K562 (cell line): ENCODE results near the gene INSL3. TPM values are rescaled to one million over a fixed set of nuclear protein-coding genes. Genes with fewer than 3 reads are reported as not detected.

ENCODE experiments used
- CBX3 ChIP-seq, 2 experiments: IDR thresholded peaks; 1 replicate in 1 of 2; 2 replicates in 1 of 2; pipeline ENCODE4 v1.6.1; 2012; ENCODE audit warnings: inconsistent platforms in 2 of 2, low read length in 2 of 2, borderline replicate concordance in 1 of 2, control low read depth in 1 of 2
- CEBPB ChIP-seq: fragments of 450-650 bp; IDR thresholded peaks from 2 replicates; pipeline ENCODE4 v1.6.1; 2016; ENCODE audit warnings: missing genetic modification characterization, missing compliant biosample characterization
- FOXK2 ChIP-seq, 2 experiments: fragments of 450-650 bp; IDR thresholded peaks in 1 of 2; conservative IDR thresholded peaks in 1 of 2; 2 replicates each; pipeline ENCODE4 v1.6.1; 2016; ENCODE audit warnings: low read depth in 2 of 2, mild to moderate bottlenecking in 1 of 2
- MAZ ChIP-seq, 2 experiments: fragments of 450-650 bp in 1 of 2; sonication (generic) in 1 of 2; formaldehyde crosslinking; IDR thresholded peaks in 1 of 2; conservative IDR thresholded peaks in 1 of 2; 2 replicates each; pipeline versions ENCODE4 v1.4.0 to v1.5.0; 2020; ENCODE audit warnings: mild to moderate bottlenecking in 1 of 2, missing genetic modification reagents in 1 of 2
- MBD2 ChIP-seq: sonication (generic); IDR thresholded peaks from 2 replicates; pipeline ENCODE4 v1.6.1; 2016; ENCODE audit warnings: low read depth, borderline replicate concordance
- NFRKB ChIP-seq: fragments of 450-650 bp; IDR thresholded peaks from 2 replicates; pipeline ENCODE4 v1.6.1; 2016; ENCODE audit warnings: low read depth
- PCBP2 ChIP-seq: fragments of 200-400 bp; formaldehyde crosslinking; IDR thresholded peaks from 2 replicates; pipeline ENCODE4 v1.6.1; 2018; ENCODE audit warnings: low read length, low read depth, mild to moderate bottlenecking, moderate library complexity; ENCODE audit not compliant: poor library complexity, severe bottlenecking
- RUNX1 ChIP-seq: sonication (generic); IDR thresholded peaks from 2 replicates; pipeline ENCODE4 v1.6.1; 2016; ENCODE audit warnings: antibody characterized with exemption, low read depth
- SAP30 ChIP-seq: fragments of 200-600 bp; sonication (generic); IDR thresholded peaks from 2 replicates; pipeline ENCODE4 v1.6.1; 2012; ENCODE audit warnings: borderline replicate concordance, low read depth, mild to moderate bottlenecking, moderate library complexity, low read length, control low read depth, inconsistent platforms; ENCODE audit not compliant: insufficient read depth, poor library complexity, severe bottlenecking
- STAG1 ChIP-seq: sonication (generic); formaldehyde crosslinking; IDR thresholded peaks from 2 replicates; pipeline ENCODE4 v1.5.0; 2020; ENCODE audit warnings: missing genetic modification reagents, borderline replicate concordance
- TCF3 ChIP-seq: sonication (generic); formaldehyde crosslinking; IDR thresholded peaks from 2 replicates; pipeline ENCODE4 v1.4.0; 2020; ENCODE audit warnings: mild to moderate bottlenecking, missing genetic modification reagents
- ZFP36 ChIP-seq: fragments of 150-350 bp; IDR thresholded peaks from 2 replicates; pipeline ENCODE4 v1.6.1; 2018; ENCODE audit warnings: low read length, low read depth; ENCODE audit not compliant: partially characterized antibody
- ZNF239 ChIP-seq: fragments of 250-450 bp; sonication (Bioruptor Pico); IDR thresholded peaks from 2 replicates; pipeline ENCODE4 v1.4.0; 2020; ENCODE audit warnings: mild to moderate bottlenecking
- ZNF311 ChIP-seq: fragments of 250-450 bp; sonication (Bioruptor Pico); IDR thresholded peaks from 2 replicates; pipeline ENCODE4 v1.4.0; 2020; ENCODE audit warnings: mild to moderate bottlenecking, moderate library complexity
- ZNF79 ChIP-seq: fragments of 250-450 bp; sonication (Bioruptor Pico); IDR thresholded peaks from 2 replicates; pipeline ENCODE4 v1.4.0; 2020; ENCODE audit warnings: low read depth, mild to moderate bottlenecking, moderate library complexity
- polyA plus RNA-seq, 8 experiments: library from polyadenylated mRNA; depleted of rRNA in 4 of 8; stranded (reverse) in 5 of 8; unstranded in 3 of 8; fragments of >200 nt; fragmentation: Nextera tagmentation in 2 of 8; fragmentation: Illumina TruSeq in 1 of 8; extraction: Ambion mirVana in 2 of 8; extraction: Trizol in 1 of 8; gene quantifications; 2 replicates each; pipeline versions ENCODE4 v1.2.1 to v1.2.3, GENCODE V29; 2011 to 2014; ENCODE audit warnings: inconsistent platforms in 1 of 8, missing spikeins in 1 of 8
- total RNA-seq, 7 experiments: library from RNA; depleted of rRNA in 6 of 7; stranded (reverse); fragments of >200 nt in 6 of 7; fragmentation: Illumina TruSeq in 2 of 7; extraction: Trizol in 2 of 7; gene quantifications; 2 replicates each; pipeline versions ENCODE4 v1.2.1 to v1.2.3, GENCODE V29; 2011 to 2021; ENCODE audit warnings: low replicate concordance in 1 of 7
- TF ChIP-seq, protein P1 (sequence below): fragments of 450-650 bp; IDR thresholded peaks from 2 replicates; pipeline ENCODE4 v1.6.1; 2016; ENCODE audit warnings: borderline replicate concordance
- TF ChIP-seq, protein P2 (sequence below): fragments of 450-650 bp; formaldehyde crosslinking; IDR thresholded peaks from 2 replicates; pipeline ENCODE4 v1.4.0; 2020; ENCODE audit warnings: mild to moderate bottlenecking, moderate library complexity
- TF ChIP-seq, protein P3 (sequence below): sonication (generic); formaldehyde crosslinking; IDR thresholded peaks from 2 replicates; pipeline ENCODE4 v1.8.1; 2022; ENCODE audit warnings: missing genetic modification reagents
- TF ChIP-seq, protein P4 (sequence below): sonication (generic); formaldehyde crosslinking; IDR thresholded peaks from 2 replicates; pipeline ENCODE4 v1.8.1; 2023; ENCODE audit warnings: mild to moderate bottlenecking, missing genetic modification reagents

Gene INSL3
- total and polyA plus RNA-seq, 9 of the 15 experiments (the other 6 are each of a cell fraction or from before 2014, with no cell fraction given): not detected

DNA sequence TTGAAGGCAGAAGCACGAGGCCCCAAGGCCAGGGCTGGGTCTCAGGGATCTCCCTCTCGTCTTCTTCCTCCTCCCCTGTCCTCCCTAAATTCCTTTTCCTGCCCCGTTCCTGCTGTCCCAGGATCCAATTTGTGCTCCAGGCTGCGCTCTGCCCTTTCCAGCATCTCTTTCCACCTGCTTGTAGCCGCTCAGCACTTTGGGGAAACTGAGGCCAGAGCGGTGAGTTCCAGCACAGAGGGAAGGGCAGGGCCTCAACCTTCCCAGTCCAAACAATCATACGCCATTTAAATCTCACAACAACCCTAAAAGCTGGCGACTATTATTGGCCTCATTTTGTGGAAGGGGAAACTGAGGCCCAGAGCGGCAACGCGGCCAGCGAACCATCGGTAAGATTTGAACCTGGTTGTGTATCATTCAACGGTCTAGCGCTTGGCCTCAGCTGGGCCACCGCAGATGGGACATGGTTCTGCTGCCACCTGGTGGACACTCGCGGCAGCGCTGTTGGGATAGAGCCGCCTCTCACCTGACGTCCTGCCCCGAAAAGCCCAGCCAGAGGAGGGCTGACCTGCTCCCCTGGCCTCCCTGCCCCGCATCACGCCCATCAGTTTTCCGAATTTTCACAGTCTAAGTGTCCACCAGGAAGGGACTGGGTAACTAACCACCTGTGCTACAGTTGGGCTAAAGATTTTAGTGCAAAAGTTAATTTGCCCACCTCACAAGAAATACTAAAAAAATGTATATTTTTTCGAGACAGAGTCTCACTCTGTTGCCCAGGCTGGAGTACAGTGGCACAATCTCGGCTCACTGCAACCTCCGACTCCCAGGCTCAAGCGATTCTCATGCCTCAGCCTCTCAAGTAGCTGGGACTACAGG is 34.2 kb upstream of the INSL3 start (continued):
- no peak for TF ChIP-seq ZNF239 (CRISPR knock-in tag)
- TF ChIP-seq CEBPB (tag): no peak
- TF ChIP-seq ZNF311 (CRISPR knock-in tag): no peak
- TF ChIP-seq, protein P1, sequence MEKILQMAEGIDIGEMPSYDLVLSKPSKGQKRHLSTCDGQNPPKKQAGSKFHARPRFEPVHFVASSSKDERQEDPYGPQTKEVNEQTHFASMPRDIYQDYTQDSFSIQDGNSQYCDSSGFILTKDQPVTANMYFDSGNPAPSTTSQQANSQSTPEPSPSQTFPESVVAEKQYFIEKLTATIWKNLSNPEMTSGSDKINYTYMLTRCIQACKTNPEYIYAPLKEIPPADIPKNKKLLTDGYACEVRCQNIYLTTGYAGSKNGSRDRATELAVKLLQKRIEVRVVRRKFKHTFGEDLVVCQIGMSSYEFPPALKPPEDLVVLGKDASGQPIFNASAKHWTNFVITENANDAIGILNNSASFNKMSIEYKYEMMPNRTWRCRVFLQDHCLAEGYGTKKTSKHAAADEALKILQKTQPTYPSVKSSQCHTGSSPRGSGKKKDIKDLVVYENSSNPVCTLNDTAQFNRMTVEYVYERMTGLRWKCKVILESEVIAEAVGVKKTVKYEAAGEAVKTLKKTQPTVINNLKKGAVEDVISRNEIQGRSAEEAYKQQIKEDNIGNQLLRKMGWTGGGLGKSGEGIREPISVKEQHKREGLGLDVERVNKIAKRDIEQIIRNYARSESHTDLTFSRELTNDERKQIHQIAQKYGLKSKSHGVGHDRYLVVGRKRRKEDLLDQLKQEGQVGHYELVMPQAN: no peak
- no peak; a peak in 1 of 4 replicates for TF ChIP-seq MAZ (CRISPR knock-in tag; conservative IDR thresholded peaks at IDR 0.05 in 1 of 2, IDR thresholded peaks at IDR 0.05 in 1 of 2)
- TF ChIP-seq CBX3 (IDR thresholded peaks at IDR 0.05; ENCODE audit: borderline replicate concordance in 1 of 2, low read length in 2 of 2): 0 out of 3 replicates have a peak, but pooled peaks of 1 of the 2 experiments have one; percentile 21
- TF ChIP-seq SAP30: no peak
- TF ChIP-seq STAG1 (CRISPR knock-in tag): peak; percentile 99
- no peak for TF ChIP-seq RUNX1
- peak; percentile 52 for TF ChIP-seq ZFP36
- TF ChIP-seq, protein P2, sequence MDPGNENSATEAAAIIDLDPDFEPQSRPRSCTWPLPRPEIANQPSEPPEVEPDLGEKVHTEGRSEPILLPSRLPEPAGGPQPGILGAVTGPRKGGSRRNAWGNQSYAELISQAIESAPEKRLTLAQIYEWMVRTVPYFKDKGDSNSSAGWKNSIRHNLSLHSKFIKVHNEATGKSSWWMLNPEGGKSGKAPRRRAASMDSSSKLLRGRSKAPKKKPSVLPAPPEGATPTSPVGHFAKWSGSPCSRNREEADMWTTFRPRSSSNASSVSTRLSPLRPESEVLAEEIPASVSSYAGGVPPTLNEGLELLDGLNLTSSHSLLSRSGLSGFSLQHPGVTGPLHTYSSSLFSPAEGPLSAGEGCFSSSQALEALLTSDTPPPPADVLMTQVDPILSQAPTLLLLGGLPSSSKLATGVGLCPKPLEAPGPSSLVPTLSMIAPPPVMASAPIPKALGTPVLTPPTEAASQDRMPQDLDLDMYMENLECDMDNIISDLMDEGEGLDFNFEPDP (CRISPR knock-in tag): no peak
- no peak for TF ChIP-seq NFRKB
- no peak for TF ChIP-seq TCF3 (CRISPR knock-in tag)
- TF ChIP-seq MBD2: no peak
- TF ChIP-seq, protein P3, sequence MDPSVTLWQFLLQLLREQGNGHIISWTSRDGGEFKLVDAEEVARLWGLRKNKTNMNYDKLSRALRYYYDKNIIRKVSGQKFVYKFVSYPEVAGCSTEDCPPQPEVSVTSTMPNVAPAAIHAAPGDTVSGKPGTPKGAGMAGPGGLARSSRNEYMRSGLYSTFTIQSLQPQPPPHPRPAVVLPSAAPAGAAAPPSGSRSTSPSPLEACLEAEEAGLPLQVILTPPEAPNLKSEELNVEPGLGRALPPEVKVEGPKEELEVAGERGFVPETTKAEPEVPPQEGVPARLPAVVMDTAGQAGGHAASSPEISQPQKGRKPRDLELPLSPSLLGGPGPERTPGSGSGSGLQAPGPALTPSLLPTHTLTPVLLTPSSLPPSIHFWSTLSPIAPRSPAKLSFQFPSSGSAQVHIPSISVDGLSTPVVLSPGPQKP (CRISPR knock-in tag): no peak
- no peak for TF ChIP-seq PCBP2
- peak; percentile 33 to 38; a peak in 1 of 4 replicates for TF ChIP-seq FOXK2 (conservative IDR thresholded peaks at IDR 0.05 in 1 of 2, IDR thresholded peaks at IDR 0.05 in 1 of 2; ENCODE audit: low read depth in 2 of 2)
- TF ChIP-seq, protein P4, sequence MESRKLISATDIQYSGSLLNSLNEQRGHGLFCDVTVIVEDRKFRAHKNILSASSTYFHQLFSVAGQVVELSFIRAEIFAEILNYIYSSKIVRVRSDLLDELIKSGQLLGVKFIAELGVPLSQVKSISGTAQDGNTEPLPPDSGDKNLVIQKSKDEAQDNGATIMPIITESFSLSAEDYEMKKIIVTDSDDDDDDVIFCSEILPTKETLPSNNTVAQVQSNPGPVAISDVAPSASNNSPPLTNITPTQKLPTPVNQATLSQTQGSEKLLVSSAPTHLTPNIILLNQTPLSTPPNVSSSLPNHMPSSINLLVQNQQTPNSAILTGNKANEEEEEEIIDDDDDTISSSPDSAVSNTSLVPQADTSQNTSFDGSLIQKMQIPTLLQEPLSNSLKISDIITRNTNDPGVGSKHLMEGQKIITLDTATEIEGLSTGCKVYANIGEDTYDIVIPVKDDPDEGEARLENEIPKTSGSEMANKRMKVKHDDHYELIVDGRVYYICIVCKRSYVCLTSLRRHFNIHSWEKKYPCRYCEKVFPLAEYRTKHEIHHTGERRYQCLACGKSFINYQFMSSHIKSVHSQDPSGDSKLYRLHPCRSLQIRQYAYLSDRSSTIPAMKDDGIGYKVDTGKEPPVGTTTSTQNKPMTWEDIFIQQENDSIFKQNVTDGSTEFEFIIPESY (CRISPR knock-in tag): peak; percentile 79; the same call in 1 of the 2 replicates
- no peak for TF ChIP-seq ZNF79 (CRISPR knock-in tag)
